Activated CD8-positive, alpha-beta memory T cell treated with anti-CD3 and anti-CD28 coated beads for 48 hours (primary cell): ENCODE data around the gene CUX1.
"Not testable (repeated sequence)": the region's sequence is repeated elsewhere in the genome, so short reads cannot be mapped to it uniquely, and the experiment has no call there.

ENCODE experiments used
- DNase-seq, 3 experiments: peaks; one replicate each; pipeline ENCODE4 v3.0.0-alpha.2; 2020; ENCODE audit warnings: low read depth in 2 of 3, low spot score in 2 of 3

The CUX1 gene

GRCh38 chr7:101913247-101913721, 95.9 kb downstream of the CUX1 start:
- DNase-seq: no peak

- DNase-seq: no peak
These were observed 96.4 kb downstream of the CUX1 start for GRCh38 chr7:101913851-101914250.

GRCh38 chr7:101915000-101915399, 97.6 kb downstream of the CUX1 start:
- no peak for DNase-seq

- no peak for DNase-seq
These were observed 98.8 kb downstream of the CUX1 start for GRCh38 chr7:101916041-101916800.

GRCh38 chr7:101916876-101917275, 99.5 kb downstream of the CUX1 start:
- DNase-seq: no peak

- no peak for DNase-seq
These were observed 100.1 kb downstream of the CUX1 start for GRCh38 chr7:101917566-101917965.

GRCh38 chr7:101918426-101918825, 101.0 kb downstream of the CUX1 start:
- no peak for DNase-seq

- DNase-seq: no peak
These were observed 102.1 kb downstream of the CUX1 start for GRCh38 chr7:101919363-101920115.

GRCh38 chr7:101921061-101921460, 103.6 kb downstream of the CUX1 start:
- no peak for DNase-seq

- not testable (repeated sequence) for DNase-seq
These were observed 104.4 kb downstream of the CUX1 start for GRCh38 chr7:101921546-101922489.

GRCh38 chr7:101922631-101923601, 105.5 kb downstream of the CUX1 start:
- no peak for DNase-seq

GRCh38 chr7:101923602-101923985, 106.2 kb downstream of the CUX1 start:
- DNase-seq: no peak

GRCh38 chr7:101924171-101924570, 106.7 kb downstream of the CUX1 start:
- no peak for DNase-seq

- no peak for DNase-seq
These were observed 108.8 kb downstream of the CUX1 start for GRCh38 chr7:101926265-101926664.

- DNase-seq: no peak
These were observed 110.0 kb downstream of the CUX1 start for GRCh38 chr7:101927389-101927788.

- DNase-seq: no peak
These were observed 110.4 kb downstream of the CUX1 start for GRCh38 chr7:101927802-101928201.

- no peak for DNase-seq
These were observed 111.8 kb downstream of the CUX1 start for GRCh38 chr7:101929256-101929655.

GRCh38 chr7:101929911-101930310, 112.5 kb downstream of the CUX1 start:
- DNase-seq: not testable (repeated sequence)

- DNase-seq: no peak
These were observed 114.7 kb downstream of the CUX1 start for GRCh38 chr7:101932083-101932482.

GRCh38 chr7:101933028-101933427, 115.6 kb downstream of the CUX1 start:
- DNase-seq: no peak
